GM18519 (cell line): ENCODE data around the gene WDSUB1.

Source experiments
- ATAC-seq: cut with Tn5 transposase; IDR thresholded peaks from one replicate; pipeline ENCODE4 v1.9.1; 2021; ENCODE audit warnings: mild to moderate bottlenecking, moderate library complexity; ENCODE audit not compliant: unreplicated experiment, low FRiP score

Gene WDSUB1

GRCh38 chr2:159285929-159286708, at the start of gene WDSUB1:
Gene WDSUB1 (minus strand): TSS chr2:159286703. CDS start chr2:159283069, 3,634 bp downstream.
- peak; percentile 23 for ATAC-seq

- no peak for ATAC-seq
Measured at GRCh38 chr2:159326569-159327255, 40.2 kb upstream of the WDSUB1 start.

GRCh38 chr2:159322419-159322818, 35.9 kb upstream of the WDSUB1 start:
- ATAC-seq = no peak

- ATAC-seq = no peak
Measured at GRCh38 chr2:159317392-159318088, 31.0 kb upstream of the WDSUB1 start.

GRCh38 chr2:159307942-159308341, 21.4 kb upstream of the WDSUB1 start:
- ATAC-seq = no peak

GRCh38 chr2:159300586-159300985, 14.1 kb upstream of the WDSUB1 start:
- ATAC-seq = no peak

GRCh38 chr2:159298967-159299366, 12.5 kb upstream of the WDSUB1 start:
- ATAC-seq = no peak

GRCh38 chr2:159297042-159297707, 10.7 kb upstream of the WDSUB1 start:
- no peak for ATAC-seq

GRCh38 chr2:159292157-159292556, 5.7 kb upstream of the WDSUB1 start:
- no peak for ATAC-seq

- peak; percentile 25 for ATAC-seq
Measured at GRCh38 chr2:159290289-159290907, 3.9 kb upstream of the WDSUB1 start.

- ATAC-seq = no peak
Measured at GRCh38 chr2:159287733-159288132, 1.2 kb upstream of the WDSUB1 start.

- ATAC-seq = peak; percentile 83
Measured at GRCh38 chr2:159286709-159287441, 372 bp upstream of the WDSUB1 start.

- ATAC-seq = no peak
Measured at GRCh38 chr2:159285433-159285832, 1.1 kb downstream of the WDSUB1 start.

GRCh38 chr2:159283529-159283928, 3.0 kb downstream of the WDSUB1 start:
- ATAC-seq = no peak

GRCh38 chr2:159281002-159281401, 5.5 kb downstream of the WDSUB1 start:
- no peak for ATAC-seq

GRCh38 chr2:159279700-159280099, 6.8 kb downstream of the WDSUB1 start:
- no peak for ATAC-seq

GRCh38 chr2:159275111-159275510, 11.4 kb downstream of the WDSUB1 start:
- ATAC-seq = no peak

GRCh38 chr2:159272156-159272555, 14.3 kb downstream of the WDSUB1 start:
- no peak for ATAC-seq

GRCh38 chr2:159270744-159271379, 15.6 kb downstream of the WDSUB1 start:
- ATAC-seq = no peak
